Endodermal cell (in vitro differentiated cells): ENCODE data around the gene THEMIS2. TPM values are rescaled to one million over a fixed set of nuclear protein-coding genes. Genes with fewer than 3 reads are reported as not detected.

Source experiments
- DNase-seq: peaks from one replicate; pipeline ENCODE4 v3.0.0-alpha.2; 2017
- H3K27ac ChIP-seq: 2 replicates; pipeline ENCODE4 v1.5.1; 2013; ENCODE audit warnings: mild to moderate bottlenecking, low read depth, low read length, moderate library complexity
- H3K27me3 ChIP-seq: 2 replicates; pipeline ENCODE4 v1.6.1; 2013; ENCODE audit warnings: mild to moderate bottlenecking, low read length, moderate library complexity; ENCODE audit not compliant: insufficient read depth, control insufficient read depth, poor library complexity, severe bottlenecking
- H3K36me3 ChIP-seq: 2 replicates; pipeline ENCODE4 v1.7.0; 2013; ENCODE audit warnings: mild to moderate bottlenecking, low read length, moderate library complexity; ENCODE audit not compliant: control insufficient read depth, insufficient read depth
- H3K4me1 ChIP-seq: one replicate; pipeline ENCODE4 v1.7.0; 2013; ENCODE audit warnings: low read length; ENCODE audit not compliant: control insufficient read depth, insufficient read depth
- H3K4me3 ChIP-seq: 2 replicates; pipeline ENCODE4 v1.5.1; 2013; ENCODE audit warnings: mild to moderate bottlenecking, low read length, moderate library complexity
- H3K9ac ChIP-seq: 2 replicates; pipeline ENCODE4 v1.6.1; 2013; ENCODE audit warnings: mild to moderate bottlenecking, low read length, moderate library complexity; ENCODE audit not compliant: poor library complexity, severe bottlenecking; ENCODE audit errors: extremely low read depth
- H3K9me3 ChIP-seq: 2 replicates; pipeline ENCODE4 v1.6.1; 2013; ENCODE audit warnings: mild to moderate bottlenecking, low read length, moderate library complexity; ENCODE audit not compliant: control insufficient read depth
- H3K27ac Mint-ChIP-seq: 2 replicates; pipeline ENCODE4 v1.8.0; 2020; ENCODE audit warnings: mixed read lengths
- H3K27me3 Mint-ChIP-seq: 2 replicates; pipeline ENCODE4 v1.8.0; 2021; ENCODE audit warnings: mild to moderate bottlenecking, mixed read lengths; ENCODE audit not compliant: insufficient read depth
- H3K36me3 Mint-ChIP-seq: 2 replicates; pipeline ENCODE4 v1.8.0; 2020; ENCODE audit warnings: low read depth, mixed read lengths
- H3K4me1 Mint-ChIP-seq: 2 replicates; pipeline ENCODE4 v1.8.0; 2020; ENCODE audit warnings: mixed read lengths
- H3K4me3 Mint-ChIP-seq: 2 replicates; pipeline ENCODE4 v1.8.0; 2020; ENCODE audit warnings: mild to moderate bottlenecking, moderate library complexity, mixed read lengths
- H3K9me3 Mint-ChIP-seq: 2 replicates; pipeline ENCODE4 v1.8.0; 2020; ENCODE audit warnings: mild to moderate bottlenecking, mixed read lengths
- WGBS, 2 experiments: methylation state at CpG; one replicate each; pipeline versions ENCODE4 v1.1.5 to v1.1.7; 2013; ENCODE audit warnings: missing lambda C conversion rate in 2 of 2, mixed read lengths in 1 of 2; ENCODE audit not compliant: insufficient coverage in 1 of 2, insufficient read length in 1 of 2; 5-methylcytosine and 5-hydroxymethylcytosine counted together
- total RNA-seq, 2 donors: library from RNA; stranded (reverse); fragmentation: NEBNext Ultra II Directional in 1 of 2; extraction: Animal tissue kit (Norgen Biotek cat#: 25700) in 1 of 2; gene quantifications; 2 replicates in 1 of 2; 3 replicates in 1 of 2; pipeline ENCODE4 v1.2.1, GENCODE V29; 2021
- TF ChIP-seq, protein P1 (sequence below): fragments of 200-600 bp; sonication (generic); conservative IDR thresholded peaks from 2 replicates; pipeline ENCODE4 v1.5.0; 2021; ENCODE audit warnings: antibody characterized with exemption, mild to moderate bottlenecking

The THEMIS2 gene
- total RNA-seq, 2 donors from 2014 or later, result 8.5 to 8.8 TPM

DNA sequence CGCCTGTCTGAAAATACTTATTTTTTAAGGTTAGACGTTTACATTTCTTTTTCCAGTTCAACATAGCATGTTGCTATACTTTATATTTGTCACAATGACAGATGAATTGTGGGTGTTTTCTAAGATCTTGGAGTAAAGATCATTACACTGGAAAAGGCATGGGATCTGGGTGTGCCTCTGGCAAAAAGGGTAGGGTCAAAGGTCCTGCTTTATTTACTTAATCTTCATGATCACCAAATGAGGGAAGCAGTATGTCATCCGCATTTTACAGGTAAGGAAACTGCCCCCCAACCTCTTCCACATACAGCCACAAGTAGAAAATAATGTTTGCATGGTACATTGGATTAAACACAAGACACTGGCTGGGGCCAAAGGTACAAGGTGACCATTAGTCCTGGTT, 49.9 kb downstream of the THEMIS2 start:
- H3K4me3 ChIP-seq, result no peak overlapping the region
- H3K36me3 Mint-ChIP-seq, result no peaks in the 10 kb centered on the region
- TF ChIP-seq, protein P1, sequence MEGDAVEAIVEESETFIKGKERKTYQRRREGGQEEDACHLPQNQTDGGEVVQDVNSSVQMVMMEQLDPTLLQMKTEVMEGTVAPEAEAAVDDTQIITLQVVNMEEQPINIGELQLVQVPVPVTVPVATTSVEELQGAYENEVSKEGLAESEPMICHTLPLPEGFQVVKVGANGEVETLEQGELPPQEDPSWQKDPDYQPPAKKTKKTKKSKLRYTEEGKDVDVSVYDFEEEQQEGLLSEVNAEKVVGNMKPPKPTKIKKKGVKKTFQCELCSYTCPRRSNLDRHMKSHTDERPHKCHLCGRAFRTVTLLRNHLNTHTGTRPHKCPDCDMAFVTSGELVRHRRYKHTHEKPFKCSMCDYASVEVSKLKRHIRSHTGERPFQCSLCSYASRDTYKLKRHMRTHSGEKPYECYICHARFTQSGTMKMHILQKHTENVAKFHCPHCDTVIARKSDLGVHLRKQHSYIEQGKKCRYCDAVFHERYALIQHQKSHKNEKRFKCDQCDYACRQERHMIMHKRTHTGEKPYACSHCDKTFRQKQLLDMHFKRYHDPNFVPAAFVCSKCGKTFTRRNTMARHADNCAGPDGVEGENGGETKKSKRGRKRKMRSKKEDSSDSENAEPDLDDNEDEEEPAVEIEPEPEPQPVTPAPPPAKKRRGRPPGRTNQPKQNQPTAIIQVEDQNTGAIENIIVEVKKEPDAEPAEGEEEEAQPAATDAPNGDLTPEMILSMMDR, result no peak
- H3K27me3 Mint-ChIP-seq, result peaks cover 15% of the 10 kb centered on the region
- H3K27ac Mint-ChIP-seq, result no peak overlapping the region
- H3K36me3 ChIP-seq, result no peaks in the 10 kb centered on the region
- WGBS, 2 experiments, result 93% methylated on average over 3 of the region's 3 CpGs; no CpG with 5 or more reads in 1 of the 2 experiments
- DNase-seq, result no peak
- no peaks in the 10 kb centered on the region for H3K4me1 ChIP-seq
- H3K9me3 Mint-ChIP-seq, result no peaks in the 10 kb centered on the region
- H3K4me3 Mint-ChIP-seq, result no peak overlapping the region
- H3K27ac ChIP-seq, result no peak overlapping the region
- H3K9ac ChIP-seq, result no peak overlapping the region
- no peaks in the 10 kb centered on the region for H3K4me1 Mint-ChIP-seq
- H3K9me3 ChIP-seq, result no peaks in the 10 kb centered on the region
- H3K27me3 ChIP-seq, result peaks cover 15% of the 10 kb centered on the region

DNA sequence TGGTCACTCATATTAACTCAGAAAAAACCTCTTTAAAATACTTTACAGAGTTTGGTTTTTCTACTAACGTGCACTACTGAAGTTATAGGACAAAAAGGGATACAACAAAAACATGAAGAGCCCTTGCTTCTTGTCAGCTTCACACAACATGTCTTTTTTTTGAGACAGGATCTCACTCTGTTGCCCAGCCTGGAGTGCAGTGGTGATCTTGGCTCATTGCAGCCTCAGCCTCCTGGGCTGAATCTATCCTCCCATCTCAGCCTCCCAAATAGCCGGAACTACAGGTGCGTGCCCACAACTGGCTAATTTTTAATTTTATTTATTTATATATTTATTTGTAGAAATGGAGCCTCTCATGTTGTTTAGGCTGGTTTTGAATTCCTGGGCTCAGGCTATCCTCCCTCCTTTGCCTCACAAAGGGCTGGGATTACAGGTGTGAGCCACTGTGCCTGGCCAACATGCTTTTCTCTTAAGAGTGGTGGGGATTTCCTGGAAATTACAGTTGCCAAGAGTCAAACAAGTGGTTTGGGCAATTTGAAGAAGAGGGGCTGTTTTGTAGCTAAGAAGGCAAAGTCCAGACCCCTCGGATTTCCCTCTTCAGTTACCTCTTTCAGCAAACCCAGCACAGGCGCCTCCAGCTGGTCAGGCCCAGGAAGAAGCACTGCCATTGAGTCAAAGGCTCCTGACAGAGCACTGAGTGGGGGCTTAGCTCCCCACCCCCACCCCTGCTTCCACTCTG, 56.0 kb downstream of the THEMIS2 start:
- 86 to 100% methylated on average over 1 to 3 of the region's 5 CpGs for WGBS, 2 experiments
- Mint-ChIP-seq H3K9me3 (no peaks in the 10 kb centered on the region), H3K4me1 (peaks cover 4% of the 10 kb centered on the region), H3K36me3 (no peaks in the 10 kb centered on the region), H3K27me3 (no peaks in the 10 kb centered on the region), H3K4me3 (no peak overlapping the region), H3K27ac (no peak overlapping the region)
- H3K9ac ChIP-seq, result no peak overlapping the region
- no peak overlapping the region for H3K27ac ChIP-seq
- H3K9me3 ChIP-seq, result no peaks in the 10 kb centered on the region
- H3K27me3 ChIP-seq, result no peaks in the 10 kb centered on the region
- TF ChIP-seq, protein P1, result peak; percentile 51
- no peaks in the 10 kb centered on the region for H3K4me1 ChIP-seq
- DNase-seq, result no peak
- no peak overlapping the region for H3K4me3 ChIP-seq
- H3K36me3 ChIP-seq, result no peaks in the 10 kb centered on the region

DNA sequence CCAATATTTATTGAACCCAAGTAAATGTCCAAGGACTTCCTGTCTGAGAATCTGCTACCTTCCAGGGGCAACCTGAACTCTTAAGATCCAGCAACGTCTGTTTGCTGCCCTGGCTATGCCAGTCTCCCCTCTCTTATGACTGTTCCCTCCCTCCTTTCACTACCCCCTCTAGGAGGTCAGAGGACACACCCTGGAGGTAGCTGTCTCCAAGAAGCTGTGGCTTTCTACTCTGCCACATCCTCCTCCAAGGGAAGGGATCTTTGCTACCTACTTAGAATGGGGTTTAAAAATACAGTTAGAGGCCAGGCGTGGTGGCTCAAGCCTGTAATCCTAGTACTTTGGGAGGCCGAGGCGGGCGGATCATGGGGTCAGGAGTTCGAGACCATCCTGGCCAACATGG, 58.8 kb downstream of the THEMIS2 start:
- TF ChIP-seq, protein P1, result no peak
- Mint-ChIP-seq H3K4me1 (peaks cover 18% of the 10 kb centered on the region), H3K9me3 (no peaks in the 10 kb centered on the region), H3K36me3 (no peaks in the 10 kb centered on the region), H3K4me3 (no peak overlapping the region), H3K27ac (no peak overlapping the region), H3K27me3 (peaks cover 6% of the 10 kb centered on the region)
- H3K9me3 ChIP-seq, result no peaks in the 10 kb centered on the region
- no peaks in the 10 kb centered on the region for H3K27me3 ChIP-seq
- DNase-seq, result no peak
- H3K4me3 ChIP-seq, result no peak overlapping the region
- no peaks in the 10 kb centered on the region for H3K36me3 ChIP-seq
- H3K4me1 ChIP-seq, result no peaks in the 10 kb centered on the region
- no peak overlapping the region for H3K27ac ChIP-seq
- no peak overlapping the region for H3K9ac ChIP-seq
- 95% methylated on average over 6 of the region's 6 CpGs; no CpG with 5 or more reads in 1 of the 2 experiments for WGBS, 2 experiments
